AG10803 (cell line): ENCODE results near the gene GNAS-AS1.

ENCODE experiments used
- DNase-seq: peaks from one replicate; pipeline ENCODE4 v3.0.0; 2010; ENCODE audit warnings: low read depth
- H3K4me3 ChIP-seq: 2 replicates; pipeline ENCODE4 v1.5.1; 2011; ENCODE audit warnings: mild to moderate bottlenecking, low read length, control low read depth
- CTCF ChIP-seq: conservative IDR thresholded peaks from 2 replicates; pipeline ENCODE4 v1.5.1; 2011; ENCODE audit warnings: mild to moderate bottlenecking, low read length, control low read depth, inconsistent platforms

Gene GNAS-AS1

GRCh38 chr20:58850693-58851174 lies at the start of gene GNAS-AS1:
TSS of gene GNAS-AS1 (minus strand) at chr20:58850902.
- H3K4me3 ChIP-seq = peak within 1 kb of the TSS; percentile 76
- TF ChIP-seq CTCF = 0 out of 2 replicates have a peak, but pooled peaks have one; percentile 5
- DNase-seq = peak; percentile 92

- TF ChIP-seq CTCF = no peak
- H3K4me3 ChIP-seq = no peak overlapping the region
- peak; percentile 43 for DNase-seq
Observed at GRCh38 chr20:58900397-58900796, 49.7 kb upstream of the GNAS-AS1 start.

- no peak for TF ChIP-seq CTCF
- no peak overlapping the region for H3K4me3 ChIP-seq
- DNase-seq = no peak
Observed at GRCh38 chr20:58899512-58899911, 48.8 kb upstream of the GNAS-AS1 start.

GRCh38 chr20:58898629-58899408 lies 48.1 kb upstream of the GNAS-AS1 start:
- DNase-seq = no peak
- TF ChIP-seq CTCF = no peak
- H3K4me3 ChIP-seq = no peak overlapping the region

GRCh38 chr20:58897488-58897887 lies 46.8 kb upstream of the GNAS-AS1 start:
- DNase-seq = no peak
- no peak overlapping the region for H3K4me3 ChIP-seq
- TF ChIP-seq CTCF = no peak

- no peak overlapping the region for H3K4me3 ChIP-seq
- TF ChIP-seq CTCF = no peak
- no peak for DNase-seq
Observed at GRCh38 chr20:58896820-58897219, 46.1 kb upstream of the GNAS-AS1 start.
